GM20000 (cell line): Measurements from ENCODE around the gene VEPH1.

ENCODE experiments used
- DNase-seq: peaks from one replicate; pipeline ENCODE4 v3.0.0; 2012; ENCODE audit warnings: low spot score
- CTCF ChIP-seq: IDR thresholded peaks from 2 replicates; pipeline ENCODE4 v1.5.1; 2012; ENCODE audit warnings: mild to moderate bottlenecking, control low read depth; ENCODE audit errors: extremely low read depth, missing control alignments

The VEPH1 gene

GRCh38 chr3:157523814-157524213 is 20.6 kb upstream of the VEPH1 start:
- DNase-seq = no peak
- no peak for TF ChIP-seq CTCF

GRCh38 chr3:157522648-157523047 is 19.4 kb upstream of the VEPH1 start:
- TF ChIP-seq CTCF = no peak
- no peak for DNase-seq

- TF ChIP-seq CTCF = no peak
- DNase-seq = no peak
These were observed 17.4 kb upstream of the VEPH1 start for GRCh38 chr3:157520485-157521150.

DNA sequence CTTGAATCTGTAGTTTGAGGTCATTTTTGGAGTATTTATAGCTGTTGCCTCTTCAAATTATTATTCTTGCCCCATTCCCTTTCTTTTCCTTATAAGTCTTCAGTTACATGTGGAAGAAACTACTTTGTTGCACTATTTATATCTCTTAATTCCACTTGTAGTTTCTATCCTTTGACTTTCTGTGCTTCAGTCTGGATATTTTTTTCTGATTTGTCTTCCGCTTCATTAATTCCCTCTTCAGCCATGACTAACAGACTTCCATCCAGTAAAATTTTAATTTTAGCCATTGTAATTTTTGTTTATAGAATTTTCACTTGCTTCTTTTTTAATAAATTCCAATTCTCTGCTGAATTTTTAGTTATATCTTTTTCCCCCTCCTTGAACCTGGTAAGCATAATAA is 15.7 kb upstream of the VEPH1 start:
- no peak for DNase-seq
- no peak for TF ChIP-seq CTCF

DNA sequence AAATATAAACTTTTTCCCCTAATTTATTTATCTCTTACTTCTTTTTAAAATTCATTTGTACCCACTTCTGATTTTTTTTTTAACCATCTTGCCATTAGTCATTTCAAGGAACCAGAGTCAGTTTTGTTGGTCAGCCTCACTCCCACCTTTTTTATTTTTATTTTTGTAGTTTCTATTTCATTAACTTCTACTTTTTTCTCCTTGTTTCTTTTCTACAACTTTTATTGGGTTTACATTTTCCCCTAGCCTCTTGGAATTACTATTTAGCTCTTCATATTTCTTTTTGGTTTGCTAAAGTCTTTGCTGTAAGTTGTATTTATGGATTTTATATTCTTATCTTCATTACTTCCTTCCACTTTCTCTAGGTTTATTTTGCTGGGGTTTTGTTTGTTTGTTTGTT is 13.7 kb upstream of the VEPH1 start:
- no peak for TF ChIP-seq CTCF
- DNase-seq = no peak

GRCh38 chr3:157515398-157515797 is 12.2 kb upstream of the VEPH1 start:
- DNase-seq = no peak
- no peak for TF ChIP-seq CTCF

DNA sequence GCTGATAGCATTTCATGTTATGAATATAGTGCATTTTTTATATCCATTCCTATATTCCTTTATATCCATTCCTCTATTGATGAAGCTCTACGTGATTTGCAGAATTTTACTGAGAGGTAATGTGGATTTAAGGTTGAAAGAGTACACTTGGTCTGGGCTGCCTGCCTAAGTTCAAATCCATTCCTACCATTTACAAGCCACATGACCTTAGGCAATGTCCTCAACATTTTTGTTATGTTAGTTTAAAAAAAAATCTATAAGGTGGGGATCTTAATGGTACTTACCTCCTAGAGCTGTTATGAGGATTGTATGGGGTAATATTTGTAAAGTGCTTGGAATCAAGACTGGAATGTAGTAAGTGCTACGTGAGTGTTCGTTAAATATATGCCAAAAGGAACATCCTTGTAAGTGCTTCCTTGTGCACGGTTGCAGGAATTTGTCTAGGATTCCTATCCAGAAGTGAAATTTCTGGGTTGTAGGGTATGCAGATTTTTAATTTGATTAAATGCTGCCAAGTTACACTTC is 11.2 kb upstream of the VEPH1 start:
- DNase-seq = no peak
- no peak for TF ChIP-seq CTCF
